HUES6 (cell line): ENCODE data around the gene NUDT3.

Experiments used
- H3K27ac ChIP-seq: 2 replicates; pipeline ENCODE4 v1.7.0; 2013; ENCODE audit warnings: low read depth, mild to moderate bottlenecking, low read length, inconsistent platforms
- H3K27me3 ChIP-seq: 2 replicates; pipeline ENCODE4 v1.6.1; 2013; ENCODE audit warnings: low read length; ENCODE audit not compliant: control insufficient read depth, insufficient read depth
- H3K36me3 ChIP-seq: 2 replicates; pipeline ENCODE4 v1.6.1; 2013; ENCODE audit warnings: low read length; ENCODE audit not compliant: control insufficient read depth, insufficient read depth
- H3K4me1 ChIP-seq: 2 replicates; pipeline ENCODE4 v1.6.1; 2013; ENCODE audit warnings: low read length; ENCODE audit not compliant: control insufficient read depth, insufficient read depth
- H3K4me3 ChIP-seq: 2 replicates; pipeline ENCODE4 v1.5.1; 2013; ENCODE audit warnings: low read depth, low read length
- H3K9ac ChIP-seq: one replicate; pipeline ENCODE4 v1.6.1; 2013; ENCODE audit warnings: mild to moderate bottlenecking, low read length
- H3K9me3 ChIP-seq: 2 replicates; pipeline ENCODE4 v1.6.1; 2013; ENCODE audit warnings: low read depth, low read length; ENCODE audit not compliant: control insufficient read depth, insufficient read depth

Gene NUDT3

DNA sequence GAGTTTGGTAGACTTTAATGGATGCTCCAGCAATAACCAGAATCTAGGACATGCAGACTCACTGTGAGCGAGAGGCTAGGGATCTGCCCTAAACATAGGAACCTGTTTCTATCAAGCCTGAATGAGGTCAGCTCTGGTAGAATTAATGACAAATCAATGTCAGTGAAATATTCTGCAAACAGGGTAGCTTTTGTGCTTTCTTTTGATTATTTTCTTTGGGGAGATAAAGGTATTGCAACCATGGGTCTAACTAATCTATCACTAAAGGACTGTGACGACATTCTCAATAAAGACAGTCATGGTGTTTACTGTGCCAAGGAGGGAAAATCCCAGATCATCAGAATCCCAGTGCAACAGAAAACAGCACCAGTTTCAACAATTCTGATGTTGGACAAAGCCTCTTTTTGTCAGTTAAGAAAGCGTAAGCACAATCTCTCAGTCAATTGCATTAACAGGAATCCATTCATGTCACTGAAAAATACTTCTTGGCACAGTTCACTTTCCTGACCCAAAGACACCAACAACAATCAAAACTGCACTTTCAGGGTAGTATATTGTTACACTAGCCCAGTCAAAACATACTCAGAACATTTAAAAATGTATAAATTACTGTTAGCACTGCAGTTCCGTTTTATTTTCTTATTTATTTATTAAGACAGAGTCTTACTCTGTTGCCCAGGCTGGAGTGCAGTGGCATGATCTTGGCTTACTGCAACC is 106.9 kb downstream of the NUDT3 start:
- Histone ChIP-seq H3K9me3 (no peaks in the 10 kb centered on the region), H3K9ac (no peak overlapping the region), H3K27ac (no peak overlapping the region), H3K36me3 (peaks cover 16% of the 10 kb centered on the region), H3K27me3 (no peaks in the 10 kb centered on the region), H3K4me3 (no peak overlapping the region), H3K4me1 (no peaks in the 10 kb centered on the region)

DNA sequence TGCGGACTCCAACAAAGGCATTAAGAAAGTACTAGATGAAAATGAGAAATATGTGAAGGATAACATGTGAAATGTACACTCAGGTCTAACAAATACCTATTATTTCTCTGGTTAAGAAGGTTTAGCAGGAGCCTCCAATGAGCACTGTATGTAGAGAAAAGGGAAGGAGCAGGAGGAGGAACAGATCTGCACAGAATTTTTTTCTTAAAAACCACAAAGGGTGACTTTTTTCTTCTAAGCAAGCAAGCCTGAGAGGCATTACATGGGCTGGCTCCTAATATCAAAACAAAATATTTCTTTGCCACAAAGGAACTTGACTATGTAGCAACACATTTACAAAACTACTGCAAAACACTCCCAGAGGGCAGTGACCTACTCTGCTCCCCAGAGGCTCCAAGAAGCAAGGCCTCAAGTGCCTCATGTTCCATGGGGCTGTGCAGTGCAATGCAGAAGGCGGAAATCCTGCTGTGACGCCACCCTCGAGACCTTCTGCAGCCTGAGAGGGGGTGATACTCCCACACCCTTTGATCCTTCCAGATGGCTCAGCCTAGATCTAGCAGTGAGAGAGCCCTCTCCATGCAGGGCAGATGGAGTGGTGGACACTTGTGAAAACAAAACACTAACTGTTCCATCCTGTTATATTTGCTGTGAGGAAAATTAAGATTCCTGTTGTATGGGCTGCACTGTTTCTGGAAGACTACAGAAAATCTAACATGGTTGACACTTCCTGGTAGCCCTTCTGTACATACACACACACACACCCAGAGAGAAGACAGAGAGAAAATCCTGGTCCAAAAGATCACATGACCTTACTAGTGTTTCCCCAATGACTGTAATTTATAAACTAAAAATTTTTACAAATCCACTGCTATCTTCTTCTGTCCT is 107.7 kb downstream of the NUDT3 start:
- H3K36me3 ChIP-seq: peaks cover 18% of the 10 kb centered on the region
- no peaks in the 10 kb centered on the region for H3K9me3 ChIP-seq
- H3K4me1 ChIP-seq: no peaks in the 10 kb centered on the region
- no peak overlapping the region for H3K27ac ChIP-seq
- no peak overlapping the region for H3K9ac ChIP-seq
- no peaks in the 10 kb centered on the region for H3K27me3 ChIP-seq
- H3K4me3 ChIP-seq: no peak overlapping the region

DNA sequence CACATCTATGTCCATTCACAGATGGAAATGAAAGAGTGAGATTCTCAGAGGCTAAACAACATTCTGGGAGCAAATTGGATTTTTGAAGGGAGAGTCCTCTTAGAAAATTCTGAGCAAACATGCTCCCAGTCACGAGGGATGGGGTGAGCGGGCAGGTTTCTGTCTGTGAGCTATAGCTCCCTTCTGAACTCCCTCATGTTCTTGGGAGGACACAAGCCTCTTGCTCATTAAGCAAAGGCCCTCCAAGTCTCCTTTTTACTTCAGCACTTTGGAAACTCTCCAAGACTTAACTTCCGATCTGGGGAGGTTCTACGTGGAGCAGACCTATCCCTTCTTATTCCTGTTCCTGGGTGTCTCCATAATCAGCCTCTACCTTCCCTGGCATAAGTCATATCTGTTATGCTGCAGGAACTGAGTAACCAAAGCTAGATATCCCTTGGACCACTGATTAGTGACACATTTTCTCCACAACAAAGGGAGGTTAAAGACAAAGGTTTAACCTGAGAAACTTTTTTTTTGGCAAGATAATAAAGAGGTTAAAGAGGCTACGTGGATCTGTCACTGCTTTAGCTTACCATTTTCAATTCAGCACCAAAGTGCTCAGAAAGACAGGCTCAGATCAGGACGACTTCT is 110.7 kb downstream of the NUDT3 start:
- H3K9ac ChIP-seq: no peak overlapping the region

DNA sequence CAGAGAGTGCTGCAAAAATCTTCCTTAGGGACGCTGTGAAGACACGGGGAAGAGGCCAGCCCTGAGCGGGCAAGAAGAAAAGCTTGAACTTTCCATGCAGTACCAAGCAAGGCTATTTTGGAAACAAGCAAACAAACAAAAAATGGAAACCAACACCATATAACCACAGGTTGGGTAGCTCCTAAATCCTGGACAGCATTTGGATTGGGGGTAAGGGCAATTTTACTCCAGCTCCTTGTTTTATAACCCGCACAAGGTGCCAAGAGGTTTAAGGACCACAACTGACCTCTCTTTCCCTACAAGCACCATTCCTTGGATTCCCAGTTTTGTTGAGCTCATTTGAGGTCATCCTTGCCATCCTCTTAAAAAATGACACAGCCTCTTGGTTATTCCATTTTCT is 112.3 kb downstream of the NUDT3 start:
- no peaks in the 10 kb centered on the region for H3K27me3 ChIP-seq
- no peak overlapping the region for H3K9ac ChIP-seq
- H3K4me1 ChIP-seq: no peaks in the 10 kb centered on the region
- no peak overlapping the region for H3K4me3 ChIP-seq
- H3K9me3 ChIP-seq: no peaks in the 10 kb centered on the region
- H3K27ac ChIP-seq: no peak overlapping the region
- H3K36me3 ChIP-seq: peaks cover 10% of the 10 kb centered on the region

More for the DNA sequence above, 110.7 kb downstream of the NUDT3 start:
- Histone ChIP-seq H3K4me3 (no peak overlapping the region), H3K4me1 (no peaks in the 10 kb centered on the region), H3K9me3 (no peaks in the 10 kb centered on the region), H3K27me3 (no peaks in the 10 kb centered on the region), H3K27ac (no peak overlapping the region), H3K36me3 (peaks cover 10% of the 10 kb centered on the region)

DNA sequence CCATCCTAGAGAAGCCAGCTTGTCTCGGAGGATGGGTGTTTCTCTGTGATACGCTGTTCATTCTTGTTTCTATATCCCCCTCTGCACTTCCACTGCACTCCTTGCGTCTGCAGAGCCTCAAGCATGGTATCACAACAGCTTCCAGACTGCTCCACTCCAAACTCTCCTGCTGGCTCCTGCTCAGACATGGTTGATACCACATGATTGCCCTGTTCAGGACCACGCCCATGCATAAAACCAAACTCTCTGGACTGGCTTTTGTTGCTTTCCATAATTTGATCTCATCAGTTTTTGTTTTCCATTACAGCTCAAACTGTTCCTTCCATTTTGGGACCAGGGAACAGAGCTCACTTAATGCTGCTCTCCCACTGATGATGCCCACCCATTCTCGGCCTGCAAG is 113.6 kb downstream of the NUDT3 start:
- Histone ChIP-seq H3K9ac (no peak overlapping the region), H3K27me3 (no peaks in the 10 kb centered on the region), H3K9me3 (no peaks in the 10 kb centered on the region), H3K4me3 (no peak overlapping the region), H3K36me3 (peaks cover 6% of the 10 kb centered on the region), H3K4me1 (no peaks in the 10 kb centered on the region), H3K27ac (no peak overlapping the region)

DNA sequence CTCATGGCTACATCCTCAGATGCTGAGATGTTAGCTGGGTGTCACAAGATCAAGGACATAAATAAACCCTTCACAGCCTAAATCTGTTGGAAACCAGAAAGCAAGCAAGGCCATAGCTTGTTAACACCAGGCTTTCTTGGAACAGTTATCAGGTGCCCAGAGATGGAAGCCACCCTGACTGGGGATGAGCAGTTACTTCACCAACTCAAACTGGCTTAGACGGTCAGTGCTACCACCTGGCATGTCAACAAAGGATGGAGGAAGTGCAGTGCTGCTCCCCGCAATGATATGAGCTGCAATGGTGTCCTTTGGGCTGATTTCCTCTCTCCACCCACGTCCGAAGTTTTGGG is 114.7 kb downstream of the NUDT3 start:
- H3K4me3 ChIP-seq: no peak overlapping the region
- H3K9me3 ChIP-seq: no peaks in the 10 kb centered on the region
- H3K36me3 ChIP-seq: peaks cover 6% of the 10 kb centered on the region
- H3K4me1 ChIP-seq: no peaks in the 10 kb centered on the region; the same call in 1 of the 2 replicates
- H3K27me3 ChIP-seq: no peaks in the 10 kb centered on the region
- H3K9ac ChIP-seq: no peak overlapping the region
- no peak overlapping the region for H3K27ac ChIP-seq

DNA sequence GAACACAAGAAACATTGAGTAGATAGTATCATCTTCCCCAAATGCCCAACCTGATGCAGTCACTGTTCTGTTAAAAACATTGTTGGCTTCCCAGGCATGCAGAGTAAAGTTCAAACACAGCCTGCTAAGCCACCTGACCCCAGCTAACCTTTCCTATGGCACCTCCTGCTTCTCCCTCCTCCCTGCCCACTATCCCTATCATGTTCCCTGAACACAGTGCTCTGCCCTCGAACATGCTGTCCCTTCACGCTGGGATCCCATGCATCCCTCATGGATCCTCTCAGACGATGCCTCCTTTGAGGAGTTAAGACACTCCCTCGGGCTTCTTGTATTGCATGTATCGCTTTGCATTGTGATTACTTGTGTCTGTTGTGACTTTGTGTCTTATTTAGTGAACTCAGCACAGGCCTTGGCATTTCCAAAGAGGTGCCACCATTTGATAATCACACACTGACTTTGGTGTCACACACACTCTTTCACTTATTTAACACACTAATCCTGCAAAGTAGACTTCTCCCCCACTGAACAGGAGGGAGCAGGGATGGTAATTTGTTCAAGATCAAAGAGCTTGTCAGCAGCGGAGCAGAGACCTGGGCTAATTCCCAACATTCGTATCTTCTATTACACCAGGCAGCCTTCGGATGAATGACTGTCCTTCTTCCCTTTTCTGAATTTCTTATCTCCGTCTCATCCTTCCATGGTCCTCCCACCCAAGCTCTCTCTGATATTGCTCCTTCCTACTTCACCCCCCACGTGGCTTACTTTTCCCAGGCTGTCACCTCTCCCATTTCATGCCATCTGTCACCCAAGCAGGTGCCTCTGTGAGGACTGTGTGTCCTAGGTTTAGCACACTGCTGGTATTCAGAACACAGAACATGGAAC is 115.3 kb downstream of the NUDT3 start:
- H3K9me3 ChIP-seq: no peaks in the 10 kb centered on the region
- H3K27ac ChIP-seq: no peak overlapping the region
- H3K9ac ChIP-seq: no peak overlapping the region
- H3K4me1 ChIP-seq: peaks cover 4% of the 10 kb centered on the region; the same call in 1 of the 2 replicates
- H3K27me3 ChIP-seq: no peaks in the 10 kb centered on the region
- peaks cover 6% of the 10 kb centered on the region for H3K36me3 ChIP-seq
- H3K4me3 ChIP-seq: no peak overlapping the region

DNA sequence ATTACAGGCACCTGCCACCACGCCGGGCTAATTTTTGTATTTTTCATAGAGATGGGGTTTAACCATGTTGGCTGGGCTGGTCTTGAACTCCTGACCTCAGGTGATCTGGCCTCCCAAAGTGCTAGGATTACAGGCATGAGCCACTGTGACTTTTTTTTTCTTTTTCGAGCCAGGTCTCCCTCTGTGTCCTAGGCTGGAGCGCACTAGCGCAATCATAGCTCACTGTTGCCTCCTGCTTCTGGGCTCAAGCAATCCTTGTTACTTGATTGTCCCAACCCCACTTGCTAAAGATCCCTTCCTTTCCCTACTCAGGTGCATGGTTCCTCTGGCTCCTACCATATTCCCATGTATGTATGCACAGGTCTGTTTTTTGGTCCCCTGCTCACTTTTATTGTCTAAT is 116.3 kb downstream of the NUDT3 start:
- no peak overlapping the region for H3K9ac ChIP-seq

DNA sequence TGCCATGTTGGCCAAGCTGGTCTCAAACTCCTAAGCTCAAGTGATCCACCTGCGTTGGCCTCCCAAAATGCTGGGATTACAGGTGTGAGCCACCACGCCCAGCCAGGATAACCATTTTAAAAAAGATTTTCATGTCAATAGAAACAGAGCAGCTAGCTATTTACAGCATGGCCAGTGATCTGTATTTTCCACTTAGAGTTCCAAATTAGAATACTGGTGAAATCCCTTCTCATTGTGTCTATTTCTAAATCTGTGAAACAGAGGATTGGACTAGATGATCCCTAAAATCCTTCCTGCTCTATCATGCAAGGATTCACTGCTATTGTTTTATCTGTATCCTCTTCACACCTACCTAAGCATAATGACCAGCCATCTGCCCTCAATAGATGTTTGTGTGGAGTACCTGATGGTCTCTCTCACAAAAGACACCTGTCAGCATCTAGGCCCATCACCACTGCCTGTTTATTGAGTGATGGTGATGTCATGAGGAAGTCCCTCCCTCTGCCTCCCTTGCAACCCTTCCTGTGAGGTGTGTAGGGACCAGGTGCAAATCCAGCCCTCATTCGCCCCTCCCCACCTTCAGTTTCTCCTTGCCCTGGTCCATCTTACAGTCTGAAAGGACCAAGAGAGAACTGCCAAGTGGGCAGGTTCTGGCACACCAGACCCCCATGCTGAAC is 117.2 kb downstream of the NUDT3 start:
- H3K9ac ChIP-seq: no peak overlapping the region
- H3K27ac ChIP-seq: no peak overlapping the region
- H3K9me3 ChIP-seq: no peaks in the 10 kb centered on the region
- peaks cover 6% of the 10 kb centered on the region for H3K36me3 ChIP-seq
- H3K4me1 ChIP-seq: peaks cover 4% of the 10 kb centered on the region; the same call in 1 of the 2 replicates
- no peak overlapping the region for H3K4me3 ChIP-seq
- no peaks in the 10 kb centered on the region for H3K27me3 ChIP-seq

More for the DNA sequence above, 116.3 kb downstream of the NUDT3 start:
- Histone ChIP-seq H3K27me3 (no peaks in the 10 kb centered on the region), H3K4me1 (peaks cover 4% of the 10 kb centered on the region; the same call in 1 of the 2 replicates), H3K9me3 (no peaks in the 10 kb centered on the region), H3K4me3 (no peak overlapping the region), H3K27ac (no peak overlapping the region), H3K36me3 (peaks cover 6% of the 10 kb centered on the region)

DNA sequence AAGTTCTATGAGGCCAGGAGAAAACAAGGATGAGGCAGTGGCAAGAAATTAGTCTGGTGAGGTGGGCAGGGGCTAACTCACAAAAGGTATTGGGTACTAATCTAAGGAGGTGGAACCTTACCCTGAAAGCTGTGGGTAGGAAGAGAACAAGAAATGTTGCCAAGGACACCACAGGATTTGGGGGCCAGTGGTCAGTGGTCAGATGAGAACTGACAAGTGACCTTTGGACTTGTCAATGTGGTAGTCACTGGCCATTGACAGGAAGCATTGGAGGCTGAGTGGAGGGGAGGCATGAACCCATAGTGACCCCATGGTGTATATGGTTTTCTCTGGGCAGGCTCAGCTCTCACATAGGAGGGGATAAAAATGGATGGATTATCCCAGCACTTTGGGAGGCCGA is 118.3 kb downstream of the NUDT3 start:
- peaks cover 4% of the 10 kb centered on the region; the same call in 1 of the 2 replicates for H3K4me1 ChIP-seq
- no peak overlapping the region for H3K4me3 ChIP-seq
- H3K36me3 ChIP-seq: no peaks in the 10 kb centered on the region; the same call in 1 of the 2 replicates
- no peak overlapping the region for H3K9ac ChIP-seq
- no peak overlapping the region for H3K27ac ChIP-seq
- H3K9me3 ChIP-seq: no peaks in the 10 kb centered on the region; the same call in 1 of the 2 replicates
- H3K27me3 ChIP-seq: no peaks in the 10 kb centered on the region
